ENCODE results near the gene ARHGEF9. TPM values are rescaled to one million over a fixed set of nuclear protein-coding genes. Genes with fewer than 3 reads are reported as not detected.

ARHGEF9 gene
- total RNA-seq, 1 donor from 2014 or later, result 28.6 TPM

GRCh38 chrX:63738696-63739095 is 46.3 kb downstream of the ARHGEF9 start:
- intact Hi-C loops (cut with DNase I), result no loop called here
- no peaks in the 10 kb centered on the region for H3K27me3 ChIP-seq
- no peak overlapping the region for H3K27ac ChIP-seq
- no peaks in the 10 kb centered on the region for H3K4me1 ChIP-seq
- TF ChIP-seq, protein P1, sequence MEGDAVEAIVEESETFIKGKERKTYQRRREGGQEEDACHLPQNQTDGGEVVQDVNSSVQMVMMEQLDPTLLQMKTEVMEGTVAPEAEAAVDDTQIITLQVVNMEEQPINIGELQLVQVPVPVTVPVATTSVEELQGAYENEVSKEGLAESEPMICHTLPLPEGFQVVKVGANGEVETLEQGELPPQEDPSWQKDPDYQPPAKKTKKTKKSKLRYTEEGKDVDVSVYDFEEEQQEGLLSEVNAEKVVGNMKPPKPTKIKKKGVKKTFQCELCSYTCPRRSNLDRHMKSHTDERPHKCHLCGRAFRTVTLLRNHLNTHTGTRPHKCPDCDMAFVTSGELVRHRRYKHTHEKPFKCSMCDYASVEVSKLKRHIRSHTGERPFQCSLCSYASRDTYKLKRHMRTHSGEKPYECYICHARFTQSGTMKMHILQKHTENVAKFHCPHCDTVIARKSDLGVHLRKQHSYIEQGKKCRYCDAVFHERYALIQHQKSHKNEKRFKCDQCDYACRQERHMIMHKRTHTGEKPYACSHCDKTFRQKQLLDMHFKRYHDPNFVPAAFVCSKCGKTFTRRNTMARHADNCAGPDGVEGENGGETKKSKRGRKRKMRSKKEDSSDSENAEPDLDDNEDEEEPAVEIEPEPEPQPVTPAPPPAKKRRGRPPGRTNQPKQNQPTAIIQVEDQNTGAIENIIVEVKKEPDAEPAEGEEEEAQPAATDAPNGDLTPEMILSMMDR (IDR thresholded peaks at IDR 0.05), result no peak
- no peak for DNase-seq (ENCODE audit: low spot score in 2 of 2)
- no peaks in the 10 kb centered on the region for H3K9me3 ChIP-seq
- H3K4me3 ChIP-seq, result no peak overlapping the region
- no peaks in the 10 kb centered on the region for H3K36me3 ChIP-seq

GRCh38 chrX:63737131-63737921 is 47.7 kb downstream of the ARHGEF9 start:
- Histone ChIP-seq H3K27ac (no peak overlapping the region), H3K4me3 (no peak overlapping the region), H3K27me3 (no peaks in the 10 kb centered on the region), H3K36me3 (no peaks in the 10 kb centered on the region), H3K4me1 (no peaks in the 10 kb centered on the region), H3K9me3 (no peaks in the 10 kb centered on the region)
- no peak for DNase-seq (ENCODE audit: low spot score in 2 of 2)
- intact Hi-C loops (cut with DNase I), result no loop called here
- TF ChIP-seq, protein P1 (IDR thresholded peaks at IDR 0.05), result no peak

DNA sequence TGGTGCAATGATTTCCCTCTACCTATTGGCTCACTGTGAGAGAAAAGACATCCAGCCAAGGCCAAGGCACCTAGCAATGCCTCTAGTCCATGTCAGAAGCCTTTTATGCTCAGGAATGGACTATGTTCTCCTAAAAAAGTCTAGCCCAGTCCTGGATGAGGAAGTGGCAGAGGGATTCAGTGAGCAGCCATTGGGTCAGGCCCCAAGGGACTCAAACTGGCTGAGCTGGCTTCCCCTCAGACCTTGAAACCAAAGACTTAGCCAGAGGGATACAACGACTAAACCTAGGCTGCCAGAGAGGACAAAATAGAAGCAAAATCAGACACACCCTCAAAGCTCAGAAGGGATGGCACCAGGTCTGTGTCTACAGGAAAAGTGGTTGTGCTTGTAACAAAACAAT is 49.1 kb downstream of the ARHGEF9 start:
- TF ChIP-seq, protein P1 (IDR thresholded peaks at IDR 0.05), result no peak
- Histone ChIP-seq H3K27ac (no peak overlapping the region), H3K36me3 (no peaks in the 10 kb centered on the region), H3K4me1 (no peaks in the 10 kb centered on the region), H3K9me3 (no peaks in the 10 kb centered on the region), H3K4me3 (no peak overlapping the region), H3K27me3 (no peaks in the 10 kb centered on the region)
- intact Hi-C loops (cut with DNase I), result no loop called here
- no peak for DNase-seq (ENCODE audit: low spot score in 2 of 2)

DNA sequence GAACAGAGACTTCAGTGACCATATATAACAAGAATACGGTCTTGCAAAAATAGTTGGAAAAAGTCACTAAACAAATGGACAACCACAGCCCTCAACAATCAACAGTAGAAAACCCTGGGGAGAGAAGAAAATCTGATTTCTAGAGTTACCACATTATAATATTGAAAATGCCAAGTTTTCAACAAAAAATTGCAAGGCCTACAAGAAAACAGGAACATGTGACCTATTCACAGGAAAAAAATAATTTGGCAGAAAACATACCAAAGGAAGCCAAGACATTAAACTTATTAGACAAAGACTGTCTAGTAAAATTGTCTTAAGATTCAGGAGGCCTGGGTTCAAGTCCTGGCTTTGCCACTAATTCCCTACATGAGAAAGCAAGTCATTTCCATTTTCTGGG is 64.7 kb downstream of the ARHGEF9 start:
- peaks cover 5 to 21% of the 10 kb centered on the region in 2 donors for H3K36me3 ChIP-seq
- no peaks in the 10 kb centered on the region for H3K4me1 ChIP-seq
- H3K27ac ChIP-seq, result no peak overlapping the region
- intact Hi-C loops (cut with DNase I), result no loop called here
- DNase-seq (ENCODE audit: low spot score in 2 of 2), result no peak
- TF ChIP-seq, protein P1 (IDR thresholded peaks at IDR 0.05), result no peak
- no peaks in the 10 kb centered on the region for H3K27me3 ChIP-seq
- no peaks in the 10 kb centered on the region for H3K9me3 ChIP-seq
- no peak overlapping the region for H3K4me3 ChIP-seq

DNA sequence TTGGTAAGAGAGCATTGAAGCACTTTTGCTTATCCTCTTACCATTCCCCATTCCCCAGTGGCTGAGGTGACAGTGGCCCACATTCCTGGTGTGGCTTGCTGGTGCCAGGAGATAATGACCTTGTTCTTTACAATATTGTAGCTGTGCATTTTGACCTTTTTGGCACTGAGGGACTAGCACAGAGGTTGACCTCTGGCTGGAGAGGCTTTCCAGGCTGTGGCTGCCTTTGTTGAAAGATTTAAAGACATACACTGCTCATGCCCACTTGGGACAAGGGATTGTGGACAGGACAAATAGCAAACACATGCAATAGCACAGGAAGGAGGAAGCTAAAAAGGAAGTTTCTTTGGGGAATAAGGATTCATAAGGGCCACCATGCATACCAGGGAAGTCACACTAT is 65.4 kb downstream of the ARHGEF9 start:
- intact Hi-C loops (cut with DNase I), result no loop called here
- Histone ChIP-seq H3K9me3 (no peaks in the 10 kb centered on the region), H3K4me1 (no peaks in the 10 kb centered on the region), H3K36me3 (peaks cover 5 to 21% of the 10 kb centered on the region in 2 donors), H3K4me3 (no peak overlapping the region), H3K27ac (no peak overlapping the region), H3K27me3 (no peaks in the 10 kb centered on the region)
- DNase-seq (ENCODE audit: low spot score in 2 of 2), result no peak
- TF ChIP-seq, protein P1 (IDR thresholded peaks at IDR 0.05), result no peak
